Trophoblast cell (in vitro differentiated cells and primary cell): Measurements from ENCODE around the gene FRY.

ENCODE experiments used
- DNase-seq, 2 donors: peaks; one replicate each; pipeline ENCODE4 v3.0.0-alpha.2; 2016
- H2AFZ ChIP-seq: 2 replicates; pipeline ENCODE4 v1.6.1; 2013; ENCODE audit warnings: low read length, moderate library complexity, mild to moderate bottlenecking; ENCODE audit not compliant: insufficient read depth, poor library complexity
- H2AK5ac ChIP-seq: 2 replicates; pipeline ENCODE4 v1.6.1; 2013; ENCODE audit warnings: mild to moderate bottlenecking, low read length
- H2BK120ac ChIP-seq: 2 replicates; pipeline ENCODE4 v1.6.1; 2013; ENCODE audit warnings: low read length, mild to moderate bottlenecking, moderate library complexity; ENCODE audit not compliant: insufficient read depth, poor library complexity
- H2BK12ac ChIP-seq: 2 replicates; pipeline ENCODE4 v1.6.1; 2013; ENCODE audit warnings: mild to moderate bottlenecking, low read length, moderate library complexity
- H2BK5ac ChIP-seq: 2 replicates; pipeline ENCODE4 v1.6.1; 2013; ENCODE audit warnings: low read length, low read depth, moderate library complexity, mild to moderate bottlenecking; ENCODE audit not compliant: poor library complexity
- H3K14ac ChIP-seq: 2 replicates; pipeline ENCODE4 v1.6.1; 2013; ENCODE audit warnings: mild to moderate bottlenecking, low read length
- H3K18ac ChIP-seq: 2 replicates; pipeline ENCODE4 v1.6.1; 2013; ENCODE audit warnings: mild to moderate bottlenecking, low read length
- H3K23ac ChIP-seq: 2 replicates; pipeline ENCODE4 v1.6.1; 2013; ENCODE audit warnings: low read length
- H3K27ac ChIP-seq: 2 replicates; pipeline ENCODE4 v1.5.1; 2013; ENCODE audit warnings: low read depth, mild to moderate bottlenecking, inconsistent platforms, low read length, moderate library complexity
- H3K27me3 ChIP-seq: 2 replicates; pipeline ENCODE4 v1.6.1; 2013; ENCODE audit warnings: inconsistent platforms, mild to moderate bottlenecking, low read length, moderate library complexity; ENCODE audit not compliant: insufficient read depth
- H3K36me3 ChIP-seq, 2 experiments: 1 replicate in 1 of 2; 2 replicates in 1 of 2; pipeline ENCODE4 v1.6.1; 2013; ENCODE audit warnings: low read length in 2 of 2, mild to moderate bottlenecking in 2 of 2, moderate library complexity in 1 of 2; ENCODE audit not compliant: insufficient read depth in 2 of 2, control insufficient read depth in 1 of 2
- H3K4ac ChIP-seq: 2 replicates; pipeline ENCODE4 v1.6.1; 2013; ENCODE audit warnings: low read depth, mild to moderate bottlenecking, low read length, moderate library complexity
- H3K4me1 ChIP-seq, 2 experiments: 1 replicate in 1 of 2; 2 replicates in 1 of 2; pipeline ENCODE4 v1.6.1; 2013; ENCODE audit warnings: low read length in 2 of 2, mild to moderate bottlenecking in 2 of 2, moderate library complexity in 1 of 2; ENCODE audit not compliant: insufficient read depth in 2 of 2, control insufficient read depth in 1 of 2
- H3K4me2 ChIP-seq: 2 replicates; pipeline ENCODE4 v1.6.1; 2013; ENCODE audit warnings: inconsistent platforms, mild to moderate bottlenecking, low read length, moderate library complexity
- H3K4me3 ChIP-seq: 2 replicates; pipeline ENCODE4 v1.5.1; 2013; ENCODE audit warnings: mild to moderate bottlenecking, low read depth, low read length, inconsistent platforms
- H3K79me1 ChIP-seq: one replicate; pipeline ENCODE4 v1.6.1; 2013; ENCODE audit warnings: low read length
- H3K79me2 ChIP-seq: 2 replicates; pipeline ENCODE4 v1.6.1; 2013; ENCODE audit warnings: low read length, mild to moderate bottlenecking; ENCODE audit not compliant: control insufficient read depth, insufficient read depth, poor library complexity
- H3K9ac ChIP-seq: 2 replicates; pipeline ENCODE4 v1.6.1; 2013; ENCODE audit warnings: mild to moderate bottlenecking, low read length
- H3K9me3 ChIP-seq: 2 replicates; pipeline ENCODE4 v1.6.1; 2013; ENCODE audit warnings: low read depth, mild to moderate bottlenecking, control low read depth, inconsistent platforms, low read length; ENCODE audit not compliant: insufficient read depth
- H4K12ac ChIP-seq: 2 replicates; pipeline ENCODE4 v1.6.1; 2013; ENCODE audit warnings: low read depth, mild to moderate bottlenecking, low read length, moderate library complexity
- H4K8ac ChIP-seq: 2 replicates; pipeline ENCODE4 v1.6.1; 2013; ENCODE audit warnings: low read depth, mild to moderate bottlenecking, low read length, moderate library complexity
- H4K91ac ChIP-seq: one replicate; pipeline ENCODE4 v1.6.1; 2013; ENCODE audit warnings: low read depth, mild to moderate bottlenecking, low read length, moderate library complexity
- WGBS: extraction: QIAGEN DNeasy Blood & Tissue Kit; methylation state at CpG from one replicate; pipeline ENCODE4 v1.1.7; 2013; ENCODE audit warnings: missing lambda C conversion rate; ENCODE audit not compliant: insufficient read length, insufficient coverage; ENCODE audit errors: extremely low coverage; 5-methylcytosine and 5-hydroxymethylcytosine counted together

Gene FRY

GRCh38 chr13:32087955-32088747, 56.6 kb downstream of the FRY start:
- no peak overlapping the region for H3K18ac ChIP-seq
- no peak overlapping the region for H2AK5ac ChIP-seq
- no peaks in the 10 kb centered on the region for H3K36me3 ChIP-seq
- DNase-seq, result no peak
- H3K27ac ChIP-seq, result no peak overlapping the region
- H4K8ac ChIP-seq, result no peak overlapping the region
- H4K12ac ChIP-seq, result no peak overlapping the region
- no peaks in the 10 kb centered on the region for H3K27me3 ChIP-seq
- H2BK12ac ChIP-seq, result no peak overlapping the region
- H3K4ac ChIP-seq, result no peak overlapping the region
- no peaks in the 10 kb centered on the region for H3K9me3 ChIP-seq
- no peak overlapping the region for H3K4me3 ChIP-seq
- no peak overlapping the region for H3K23ac ChIP-seq
- no CpG with 5 or more reads among the region's 1 CpG for WGBS
- H4K91ac ChIP-seq, result no peak overlapping the region
- H3K79me2 ChIP-seq, result peaks cover 3% of the 10 kb centered on the region
- no peak overlapping the region for H2BK120ac ChIP-seq
- peaks cover 5 to 10% of the 10 kb centered on the region in 2 experiments for H3K4me1 ChIP-seq
- H3K9ac ChIP-seq, result no peak overlapping the region
- H3K14ac ChIP-seq, result no peak overlapping the region
- H3K4me2 ChIP-seq, result no peak overlapping the region
- no peak overlapping the region for H2BK5ac ChIP-seq
- peaks cover 4% of the 10 kb centered on the region for H3K79me1 ChIP-seq
- H2AFZ ChIP-seq, result no peak overlapping the region

- H3K9ac ChIP-seq, result no peak overlapping the region
- no peaks in the 10 kb centered on the region for H3K9me3 ChIP-seq
- H2AFZ ChIP-seq, result no peak overlapping the region
- H4K12ac ChIP-seq, result no peak overlapping the region
- H3K79me1 ChIP-seq, result peaks cover 4% of the 10 kb centered on the region
- H2BK12ac ChIP-seq, result no peak overlapping the region
- no peak overlapping the region for H4K91ac ChIP-seq
- H3K27me3 ChIP-seq, result no peaks in the 10 kb centered on the region
- peaks cover 5 to 6% of the 10 kb centered on the region in 2 experiments for H3K4me1 ChIP-seq
- no peak overlapping the region for H3K23ac ChIP-seq
- no peak for DNase-seq
- no peaks in the 10 kb centered on the region for H3K36me3 ChIP-seq
- no peak overlapping the region for H3K4ac ChIP-seq
- no peak overlapping the region for H3K14ac ChIP-seq
- no peak overlapping the region for H3K4me2 ChIP-seq
- no peak overlapping the region for H2BK120ac ChIP-seq
- H3K27ac ChIP-seq, result no peak overlapping the region
- H2BK5ac ChIP-seq, result no peak overlapping the region
- WGBS, result no CpG with 5 or more reads among the region's 5 CpGs
- no peak overlapping the region for H3K4me3 ChIP-seq
- no peak overlapping the region for H2AK5ac ChIP-seq
- peaks cover 3% of the 10 kb centered on the region for H3K79me2 ChIP-seq
- H4K8ac ChIP-seq, result no peak overlapping the region
- no peak overlapping the region for H3K18ac ChIP-seq
Measured at GRCh38 chr13:32092496-32092895, 60.9 kb downstream of the FRY start.

GRCh38 chr13:32093006-32093405, 61.4 kb downstream of the FRY start:
- Histone ChIP-seq H2AK5ac (no peak overlapping the region), H3K79me1 (peaks cover 4% of the 10 kb centered on the region), H4K12ac (no peak overlapping the region), H3K4me3 (no peak overlapping the region), H3K4me2 (no peak overlapping the region), H3K9ac (no peak overlapping the region), H3K18ac (no peak overlapping the region), H2BK120ac (no peak overlapping the region), H2BK5ac (no peak overlapping the region), H3K36me3 (no peaks in the 10 kb centered on the region), H4K8ac (no peak overlapping the region), H3K27ac (no peak overlapping the region), H2BK12ac (no peak overlapping the region), H3K23ac (no peak overlapping the region), H3K79me2 (peaks cover 3% of the 10 kb centered on the region), H2AFZ (no peak overlapping the region), H3K14ac (no peak overlapping the region), H3K4ac (no peak overlapping the region), H3K9me3 (no peaks in the 10 kb centered on the region), H4K91ac (no peak overlapping the region), H3K27me3 (no peaks in the 10 kb centered on the region), H3K4me1 (peaks cover 5 to 6% of the 10 kb centered on the region in 2 experiments)
- DNase-seq, result no peak
- no CpG with 5 or more reads among the region's 2 CpGs for WGBS

GRCh38 chr13:32098272-32098671, 66.7 kb downstream of the FRY start:
- Histone ChIP-seq H2AK5ac (no peak overlapping the region), H4K12ac (no peak overlapping the region), H3K9me3 (no peaks in the 10 kb centered on the region), H4K8ac (no peak overlapping the region), H3K36me3 (no peaks in the 10 kb centered on the region), H3K23ac (no peak overlapping the region), H3K9ac (no peak overlapping the region), H3K4me1 (no peaks in the 10 kb centered on the region), H2BK12ac (no peak overlapping the region), H3K4me3 (no peak overlapping the region), H3K4me2 (no peak overlapping the region), H3K79me1 (no peaks in the 10 kb centered on the region), H2AFZ (no peak overlapping the region), H3K14ac (no peak overlapping the region), H3K18ac (no peak overlapping the region), H3K27me3 (no peaks in the 10 kb centered on the region), H3K79me2 (no peaks in the 10 kb centered on the region), H3K4ac (no peak overlapping the region), H2BK5ac (no peak overlapping the region), H3K27ac (no peak overlapping the region), H2BK120ac (no peak overlapping the region), H4K91ac (no peak overlapping the region)
- DNase-seq, result no peak
- no CpG with 5 or more reads among the region's 3 CpGs for WGBS
